Pancreas (tissue), 10 donors: ENCODE results near the gene DNAH12. TPM values are rescaled to one million over a fixed set of nuclear protein-coding genes. Genes with fewer than 3 reads are reported as not detected.

Experiments used
- ATAC-seq, 4 donors: fragments of 200-7000 bp; cut with Tn5 transposase; one replicate each; pipeline versions ENCODE4 v1.8.0 to v1.9.1; 2020; ENCODE audit warnings: mild to moderate bottlenecking in 4 of 4, moderate library complexity in 4 of 4
- DNase-seq, 6 donors: peaks; one replicate each; pipeline ENCODE4 v3.0.0-alpha.2; 2020
- FAIRE-seq: peaks from 2 replicates; lab custom pipeline; 2012; peaks lifted over from hg19 to GRCh38; lab: Jason Lieb, UNC
- H3K27ac ChIP-seq, 4 donors: fragments of 200-600 bp; sonication (generic); 1 replicate in 3 of 4; 2 replicates in 1 of 4; pipeline versions ENCODE4 v1.5.0 to v1.8.0; 2020
- H3K27me3 ChIP-seq, 4 donors: fragments of 200-600 bp; one replicate each; pipeline ENCODE4 v1.8.0; 2021
- H3K36me3 ChIP-seq, 3 donors: fragments of 200-600 bp; sonication (generic) in 1 of 3; one replicate each; pipeline versions ENCODE4 v1.5.0 to v1.8.0; 2020 to 2021
- H3K4me1 ChIP-seq, 3 donors: fragments of 200-600 bp; one replicate each; pipeline ENCODE4 v1.8.0; 2021
- H3K4me3 ChIP-seq, 4 donors: fragments of 200-600 bp; sonication (generic) in 2 of 4; one replicate each; pipeline versions ENCODE4 v1.5.0 to v1.8.0; 2020 to 2021
- H3K9me3 ChIP-seq, 4 donors: fragments of 200-600 bp; one replicate each; pipeline ENCODE4 v1.8.0; 2021
- CTCF ChIP-seq, 4 donors: fragments of 200-600 bp; sonication (generic) in 3 of 4; IDR thresholded peaks; one replicate each; pipeline versions ENCODE4 v1.5.0 to v1.8.0; 2021; ENCODE audit warnings: antibody characterized with exemption in 4 of 4
- WGBS, 2 donors: extraction: QIAGEN DNeasy Blood & Tissue Kit; methylation state at CpG; one replicate each; pipeline ENCODE4 v1.1.7; 2013; 5-methylcytosine and 5-hydroxymethylcytosine counted together
- intact Hi-C, 3 donors: fragments of 100-400 bp; cut with DNase I; formaldehyde crosslinking; loops; one replicate each; pipeline versions ENCODE4 v1.11.1 to v1.14.2; 2022
- polyA plus RNA-seq, 2 donors: library from polyadenylated mRNA; stranded (reverse); fragments of 200-250 nt; gene quantifications; one replicate each; pipeline ENCODE4 v1.2.3, GENCODE V29; 2013
- total RNA-seq, 6 donors: library from RNA; stranded (reverse); fragmentation: NEBNext Ultra II Directional in 4 of 6; extraction: Animal tissue kit (Norgen Biotek cat#: 25700) in 4 of 6; gene quantifications; one replicate each; pipeline versions ENCODE4 v1.2.1 to v1.2.4, GENCODE V29; 2021 to 2023
- donor health status: healthy with polysubstance abuse.
- donor health status: DM: no; HTN: no; CAD: no; lungs with moderate emphysema.
- donor health status: DM: no; HTN: no; CAD: no.
- donor health status: control.
- donor health status: control.
- donor health status: Bipolar disorder and iron deficiency.
- donor health status: DM: yes; HTN: yes; CAD: no.
- donor health status: DM: no; HTN: no; CAD: no.
- donor health status: DM: no; HTN: no; CAD: no.
- donor health status: DM: yes; HTN: yes; CAD: no.

Gene DNAH12
- total and polyA plus RNA-seq, 8 donors, result 0.38 to 6.1 (median 0.90) TPM

GRCh38 chr3:57423335-57423734 is 120.8 kb downstream of the DNAH12 start:
- Histone ChIP-seq H3K27me3 (no peaks in the 10 kb centered on the region), H3K27ac (no peak overlapping the region), H3K4me3 (no peak overlapping the region), H3K9me3 (no peaks in the 10 kb centered on the region), H3K36me3 (no peaks in the 10 kb centered on the region), H3K4me1 (no peaks in the 10 kb centered on the region)
- intact Hi-C loops, result no loop called here
- DNase-seq, result no peak
- TF ChIP-seq CTCF (IDR thresholded peaks at IDR 0.05), result no peak
- no peak for FAIRE-seq
- ATAC-seq, result no peak
- WGBS, 2 donors, result 59 to 72% methylated on average over 3 of the region's 3 CpGs

- Histone ChIP-seq H3K4me3 (no peak overlapping the region), H3K27ac (no peak overlapping the region), H3K27me3 (no peaks in the 10 kb centered on the region), H3K36me3 (no peaks in the 10 kb centered on the region), H3K9me3 (no peaks in the 10 kb centered on the region), H3K4me1 (no peaks in the 10 kb centered on the region)
- intact Hi-C loops, result no loop called here
- no peak for TF ChIP-seq CTCF (IDR thresholded peaks at IDR 0.05)
- no peak for ATAC-seq
- FAIRE-seq, result no peak
- 59 to 64% methylated on average over 5 of the region's 5 CpGs for WGBS, 2 donors
- no peak for DNase-seq
Measured at GRCh38 chr3:57421336-57421735, 122.8 kb downstream of the DNAH12 start.

- WGBS, 2 donors, result 82 to 90% methylated on average over 2 of the region's 2 CpGs
- H3K27ac ChIP-seq, result no peak overlapping the region
- ATAC-seq, result no peak
- no peak for TF ChIP-seq CTCF (IDR thresholded peaks at IDR 0.05)
- H3K4me3 ChIP-seq, result no peak overlapping the region
- intact Hi-C loops, result no loop called here
- no peaks in the 10 kb centered on the region for H3K27me3 ChIP-seq
- H3K9me3 ChIP-seq, result no peaks in the 10 kb centered on the region
- H3K4me1 ChIP-seq, result no peaks in the 10 kb centered on the region
- DNase-seq, result no peak
- FAIRE-seq, result no peak
- H3K36me3 ChIP-seq, result no peaks in the 10 kb centered on the region
Measured at GRCh38 chr3:57420001-57420400, 124.1 kb downstream of the DNAH12 start.

GRCh38 chr3:57411715-57412114 is 132.4 kb downstream of the DNAH12 start:
- intact Hi-C loops, result no loop called here
- Histone ChIP-seq H3K9me3 (no peaks in the 10 kb centered on the region), H3K4me3 (no peak overlapping the region), H3K36me3 (no peaks in the 10 kb centered on the region), H3K27me3 (no peaks in the 10 kb centered on the region), H3K4me1 (no peaks in the 10 kb centered on the region), H3K27ac (no peak overlapping the region)
- ATAC-seq (no peak), DNase-seq (no peak), FAIRE-seq (peak; percentile 43)
- TF ChIP-seq CTCF (IDR thresholded peaks at IDR 0.05), result no peak
- 72 to 78% methylated on average over 1 of the region's 1 CpG for WGBS, 2 donors

GRCh38 chr3:57409471-57409870 is 134.7 kb downstream of the DNAH12 start:
- Histone ChIP-seq H3K9me3 (no peaks in the 10 kb centered on the region), H3K4me3 (no peak overlapping the region), H3K27me3 (no peaks in the 10 kb centered on the region), H3K36me3 (no peaks in the 10 kb centered on the region), H3K27ac (no peak overlapping the region), H3K4me1 (no peaks in the 10 kb centered on the region)
- intact Hi-C loops, result no loop called here
- DNase-seq, result no peak
- TF ChIP-seq CTCF (IDR thresholded peaks at IDR 0.05), result no peak
- no peak for ATAC-seq
- no peak for FAIRE-seq
- 56 to 68% methylated on average over 2 of the region's 2 CpGs for WGBS, 2 donors
